AG10803 (cell line): ENCODE measurements around the gene ARHGEF16.

Experiments
- DNase-seq: peaks from one replicate; pipeline ENCODE4 v3.0.0; 2010; ENCODE audit warnings: low read depth
- H3K4me3 ChIP-seq: 2 replicates; pipeline ENCODE4 v1.5.1; 2011; ENCODE audit warnings: mild to moderate bottlenecking, low read length, control low read depth
- TF ChIP-seq, protein P1 (sequence below): conservative IDR thresholded peaks from 2 replicates; pipeline ENCODE4 v1.5.1; 2011; ENCODE audit warnings: mild to moderate bottlenecking, low read length, control low read depth, inconsistent platforms

The ARHGEF16 gene

GRCh38 chr1:3433076-3433475, 21.4 kb upstream of the ARHGEF16 start:
- H3K4me3 ChIP-seq: no peak overlapping the region
- TF ChIP-seq, protein P1, sequence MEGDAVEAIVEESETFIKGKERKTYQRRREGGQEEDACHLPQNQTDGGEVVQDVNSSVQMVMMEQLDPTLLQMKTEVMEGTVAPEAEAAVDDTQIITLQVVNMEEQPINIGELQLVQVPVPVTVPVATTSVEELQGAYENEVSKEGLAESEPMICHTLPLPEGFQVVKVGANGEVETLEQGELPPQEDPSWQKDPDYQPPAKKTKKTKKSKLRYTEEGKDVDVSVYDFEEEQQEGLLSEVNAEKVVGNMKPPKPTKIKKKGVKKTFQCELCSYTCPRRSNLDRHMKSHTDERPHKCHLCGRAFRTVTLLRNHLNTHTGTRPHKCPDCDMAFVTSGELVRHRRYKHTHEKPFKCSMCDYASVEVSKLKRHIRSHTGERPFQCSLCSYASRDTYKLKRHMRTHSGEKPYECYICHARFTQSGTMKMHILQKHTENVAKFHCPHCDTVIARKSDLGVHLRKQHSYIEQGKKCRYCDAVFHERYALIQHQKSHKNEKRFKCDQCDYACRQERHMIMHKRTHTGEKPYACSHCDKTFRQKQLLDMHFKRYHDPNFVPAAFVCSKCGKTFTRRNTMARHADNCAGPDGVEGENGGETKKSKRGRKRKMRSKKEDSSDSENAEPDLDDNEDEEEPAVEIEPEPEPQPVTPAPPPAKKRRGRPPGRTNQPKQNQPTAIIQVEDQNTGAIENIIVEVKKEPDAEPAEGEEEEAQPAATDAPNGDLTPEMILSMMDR: no peak

GRCh38 chr1:3433596-3434320, 20.7 kb upstream of the ARHGEF16 start:
- DNase-seq: no peak
- TF ChIP-seq, protein P1: no peak
- no peak overlapping the region for H3K4me3 ChIP-seq

More at GRCh38 chr1:3433076-3433475, 21.4 kb upstream of the ARHGEF16 start:
- no peak for DNase-seq

GRCh38 chr1:3434406-3435110, 19.9 kb upstream of the ARHGEF16 start:
- no peak overlapping the region for H3K4me3 ChIP-seq
- no peak for DNase-seq
- TF ChIP-seq, protein P1: no peak

GRCh38 chr1:3435666-3436065, 18.8 kb upstream of the ARHGEF16 start:
- no peak overlapping the region for H3K4me3 ChIP-seq
- DNase-seq: no peak
- TF ChIP-seq, protein P1: no peak

- no peak for DNase-seq
- TF ChIP-seq, protein P1: no peak
Observed at GRCh38 chr1:3436451-3436850, 18.0 kb upstream of the ARHGEF16 start.

GRCh38 chr1:3436901-3437300, 17.6 kb upstream of the ARHGEF16 start:
- TF ChIP-seq, protein P1: no peak
- no peak for DNase-seq
- H3K4me3 ChIP-seq: no peak overlapping the region

More at GRCh38 chr1:3436451-3436850, 18.0 kb upstream of the ARHGEF16 start:
- H3K4me3 ChIP-seq: no peak overlapping the region
